Dermis microvascular lymphatic vessel endothelial cell (primary cell): ENCODE data around the gene FGF14. TPM values are rescaled to one million over a fixed set of nuclear protein-coding genes. Genes with fewer than 3 reads are reported as not detected.
A peak's percentile ranks its signal among the peaks of the same experiment; 100 is the strongest.

ENCODE experiments used
- DNase-seq, 2 donors: peaks; one replicate each; pipeline versions ENCODE4 v3.0.0 to v3.0.0-alpha.2; 2010; ENCODE audit warnings: low read depth in 2 of 2
- total RNA-seq: library from RNA; depleted of rRNA; stranded (reverse); fragments of >200 nt; gene quantifications from 2 replicates; pipeline ENCODE4 v1.2.1, GENCODE V29; 2014

FGF14 gene
- total RNA-seq, 1 donor from 2014 or later, result 2.4 TPM

- DNase-seq, result no peak
Observed at GRCh38 chr13:101673360-101674105, 728.3 kb downstream of the FGF14 start.

- peak; percentile 40 to 72 for DNase-seq
Observed at GRCh38 chr13:101661839-101662238, 740.0 kb downstream of the FGF14 start.

Other genes with a start within 250 kb of the FGF14 start
- 36.8 and 39.5 TPM in 2 replicates for gene TPP2, start 194.9 kb upstream of the FGF14 start, total RNA-seq